K562 (cell line): ENCODE measurements around the gene LRRC4C.

ENCODE experiments used
- BDP1 ChIP-seq: IDR thresholded peaks from 3 replicates; pipeline ENCODE4 v1.6.1; 2011; ENCODE audit not compliant: insufficient read length, insufficient read depth
- ETV5 ChIP-seq: sonication (generic); formaldehyde crosslinking; IDR thresholded peaks from 2 replicates; pipeline ENCODE4 v1.4.0; 2020; ENCODE audit warnings: low read depth, mild to moderate bottlenecking, missing genetic modification reagents
- HMBOX1 ChIP-seq: sonication (generic); IDR thresholded peaks from 2 replicates; pipeline ENCODE4 v1.6.1; 2016
- IRF1 ChIP-seq: sonication (generic); formaldehyde crosslinking; IDR thresholded peaks from 2 replicates; pipeline ENCODE4 v1.8.0; 2022; ENCODE audit warnings: missing genetic modification reagents, mild to moderate bottlenecking, borderline replicate concordance
- JUND ChIP-seq, 2 experiments: IDR thresholded peaks; 2 replicates in 1 of 2; 3 replicates in 1 of 2; pipeline ENCODE4 v1.6.1; 2011; ENCODE audit warnings: borderline replicate concordance in 2 of 2, low read depth in 2 of 2, low read length in 2 of 2, improper control_type of control experiment in 1 of 2, missing biosample characterization in 1 of 2, missing genetic modification characterization in 1 of 2, missing genetic modification reagents in 1 of 2
- MAFK ChIP-seq: IDR thresholded peaks from 2 replicates; pipeline ENCODE4 v1.6.1; 2011; ENCODE audit warnings: low read length, improper control_type of control experiment
- MTA1 ChIP-seq: fragments of 450-650 bp; IDR thresholded peaks from 2 replicates; pipeline ENCODE4 v1.6.1; 2017; ENCODE audit warnings: borderline replicate concordance
- MTA2 ChIP-seq: fragments of 450-650 bp; IDR thresholded peaks from 2 replicates; pipeline ENCODE4 v1.6.1; 2016; ENCODE audit warnings: low read depth
- NCOA4 ChIP-seq: fragments of 450-650 bp; IDR thresholded peaks from 2 replicates; pipeline ENCODE4 v1.6.1; 2018; ENCODE audit warnings: mild to moderate bottlenecking; ENCODE audit not compliant: partially characterized antibody
- POLR2G ChIP-seq: fragments of 200-400 bp; formaldehyde crosslinking; IDR thresholded peaks from 2 replicates; pipeline ENCODE4 v1.6.1; 2017; ENCODE audit warnings: low read depth, mild to moderate bottlenecking, antibody characterized with exemption, low read length, moderate library complexity
- STAT6 ChIP-seq: sonication (generic); formaldehyde crosslinking; IDR thresholded peaks from 2 replicates; pipeline ENCODE4 v1.8.1; 2023; ENCODE audit warnings: mild to moderate bottlenecking, missing genetic modification reagents
- ZBTB7A ChIP-seq: IDR thresholded peaks from 2 replicates; pipeline ENCODE4 v1.6.1; 2011; ENCODE audit warnings: low read depth, mild to moderate bottlenecking, low read length, moderate library complexity, borderline replicate concordance; ENCODE audit not compliant: control insufficient read depth
- ZNF23 ChIP-seq: fragments of 250-450 bp; sonication (Bioruptor Pico); IDR thresholded peaks from 2 replicates; pipeline ENCODE4 v1.4.0; 2020; ENCODE audit warnings: mild to moderate bottlenecking
- ZSCAN29 ChIP-seq: fragments of 450-650 bp; IDR thresholded peaks from 2 replicates; pipeline ENCODE4 v1.6.1; 2017

- no peak for TF ChIP-seq IRF1 (CRISPR knock-in tag)
- TF ChIP-seq ZSCAN29 = no peak
- TF ChIP-seq POLR2G = no peak
- TF ChIP-seq JUND (IDR thresholded peaks at IDR 0.05; ENCODE audit: borderline replicate concordance, low read depth, low read length) = no peak
- no peak for TF ChIP-seq JUND (tag; IDR thresholded peaks at IDR 0.05; ENCODE audit: borderline replicate concordance, low read depth, low read length)
- no peak for TF ChIP-seq MAFK
- no peak for TF ChIP-seq MTA2
- no peak for TF ChIP-seq BDP1
- TF ChIP-seq STAT6 = no peak
- TF ChIP-seq NCOA4 = no peak
- no peak for TF ChIP-seq ETV5 (CRISPR knock-in tag)
- TF ChIP-seq ZNF23 (CRISPR knock-in tag) = no peak
- TF ChIP-seq HMBOX1 = no peak
- no peak for TF ChIP-seq ZBTB7A
- TF ChIP-seq MTA1 = no peak
These were observed 1340.7 kb downstream of the LRRC4C start for GRCh38 chr11:40118780-40119179.
